ENCODE results near the gene KLF1.
"Not testable (repeated sequence)": the region's sequence is repeated elsewhere in the genome, so short reads cannot be mapped to it uniquely, and the experiment has no call there.

The KLF1 gene

GRCh38 chr19:12890787-12891552, 4.0 kb upstream of the KLF1 start, which contains the start of gene GCDH:
GCDH (plus strand) TSS chr19:12891160; CDS start chr19:12891305, 145 bp downstream.
- peak; percentile 89 to 90 for DNase-seq (ENCODE audit: low read depth in 2 of 2)

DNA sequence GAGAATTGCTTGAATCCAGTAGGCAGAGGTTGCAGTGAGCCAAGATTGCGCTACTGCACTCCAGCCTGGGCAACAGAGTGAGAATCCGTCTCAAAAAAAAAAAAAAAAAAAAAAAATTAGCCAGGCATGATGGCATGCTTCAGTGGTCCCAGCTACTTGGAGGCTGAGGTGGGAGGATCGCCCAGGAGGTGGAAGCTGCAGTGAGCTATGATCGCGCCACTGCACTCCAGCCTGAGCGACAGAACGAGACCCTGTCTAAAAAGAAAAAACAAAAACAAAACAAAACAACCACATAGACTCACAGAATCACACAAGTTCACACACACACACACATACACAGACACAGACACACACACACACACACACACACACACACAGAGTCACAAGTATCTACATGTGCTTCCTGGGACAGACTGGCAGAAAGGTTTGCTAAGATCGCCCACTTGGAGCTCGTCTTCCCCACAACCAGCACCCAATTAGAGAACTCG, 3.3 kb upstream of the KLF1 start:
- not testable (repeated sequence) for DNase-seq (ENCODE audit: low read depth in 2 of 2)

GRCh38 chr19:12888006-12888603, 1.1 kb upstream of the KLF1 start:
- DNase-seq (ENCODE audit: low read depth in 2 of 2) = no peak

- no peak for DNase-seq (ENCODE audit: low read depth in 2 of 2)
Measured at GRCh38 chr19:12886651-12886968, 391 bp downstream of the KLF1 start.

DNA sequence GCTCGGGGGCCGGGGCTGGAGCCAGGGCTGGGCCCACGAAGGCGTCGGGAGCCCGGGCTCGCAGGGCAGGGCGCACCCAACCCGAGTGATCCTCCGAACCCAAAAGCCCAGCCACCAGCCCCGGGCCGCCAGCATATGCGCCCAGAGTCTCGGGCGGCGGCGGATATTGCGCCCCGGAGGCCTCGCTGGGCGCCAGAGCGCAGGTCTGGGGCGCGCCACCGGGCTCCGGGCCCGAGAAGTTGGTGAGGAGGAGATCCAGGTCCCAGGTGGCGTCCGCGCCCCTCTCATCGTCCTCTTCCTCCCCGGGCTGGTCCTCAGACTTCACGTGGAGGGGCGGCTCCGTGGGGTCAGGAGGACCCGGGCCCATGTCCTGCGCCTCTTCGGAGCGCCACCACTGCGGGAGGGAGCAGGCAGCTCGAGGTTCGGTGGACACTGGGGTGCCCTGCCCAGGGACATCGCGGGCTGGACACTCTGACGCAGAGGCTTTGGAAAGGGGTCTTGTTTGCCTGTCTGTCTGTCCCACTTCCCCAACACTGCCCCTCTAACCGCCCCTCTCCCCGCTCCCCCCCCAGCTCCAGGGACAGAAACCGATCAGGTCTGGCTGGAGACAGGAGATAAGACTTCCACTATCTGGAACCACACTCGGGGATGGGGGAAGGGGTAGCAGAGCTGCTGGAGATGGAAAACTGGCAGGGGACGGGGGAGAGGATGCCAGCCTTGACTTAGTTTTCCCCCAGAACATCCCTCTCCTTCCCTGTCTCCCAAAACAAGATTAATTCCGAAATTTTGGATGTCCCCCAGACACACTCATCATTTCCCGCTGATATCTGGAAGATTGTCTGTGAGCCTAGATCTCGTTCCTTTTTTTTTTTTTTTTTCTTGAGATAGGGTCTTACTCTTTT, 1.0 kb downstream of the KLF1 start:
- no peak for DNase-seq (ENCODE audit: low read depth in 2 of 2)

DNA sequence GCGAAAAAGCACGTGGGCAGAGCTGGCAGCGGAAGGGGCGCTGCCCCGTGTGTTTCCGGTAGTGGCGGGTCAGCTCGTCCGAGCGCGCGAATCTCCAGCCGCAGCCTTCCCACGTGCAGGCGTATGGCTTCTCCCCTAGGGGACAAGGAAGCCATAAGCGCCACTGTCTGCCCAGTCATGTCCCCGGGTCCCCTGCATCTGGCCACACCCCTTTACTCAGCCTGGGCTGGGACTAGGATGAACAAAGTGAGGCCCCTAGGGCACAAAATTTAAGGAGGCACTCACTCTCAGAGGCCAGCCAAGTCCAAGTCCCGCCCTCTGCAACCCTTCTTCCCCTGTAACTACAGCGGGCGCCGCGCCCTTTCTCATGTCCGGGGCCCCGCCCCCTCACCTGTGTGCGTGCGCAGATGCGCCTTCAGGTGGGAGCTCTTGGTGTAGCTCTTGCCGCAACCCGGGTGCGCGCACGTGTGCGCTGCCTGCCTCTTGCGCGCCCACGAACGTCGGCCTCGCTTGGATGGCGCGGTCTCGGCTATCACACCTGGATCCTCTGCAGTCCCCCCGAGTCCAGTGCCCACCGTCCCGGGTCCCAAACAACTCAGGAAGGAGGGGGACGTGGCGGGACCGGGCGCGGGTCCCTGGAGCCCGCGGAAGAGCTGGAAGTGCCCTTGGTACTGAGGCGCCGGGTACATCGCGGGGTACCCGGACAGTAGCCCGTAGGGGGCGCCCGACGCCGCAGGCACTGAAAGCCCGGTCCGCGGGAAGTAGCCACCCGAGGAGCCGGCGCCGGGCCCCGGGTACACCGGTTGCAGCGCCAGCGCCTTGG, 1.9 kb downstream of the KLF1 start:
- peak; percentile 45 to 70 for DNase-seq (ENCODE audit: low read depth in 2 of 2)

DNA sequence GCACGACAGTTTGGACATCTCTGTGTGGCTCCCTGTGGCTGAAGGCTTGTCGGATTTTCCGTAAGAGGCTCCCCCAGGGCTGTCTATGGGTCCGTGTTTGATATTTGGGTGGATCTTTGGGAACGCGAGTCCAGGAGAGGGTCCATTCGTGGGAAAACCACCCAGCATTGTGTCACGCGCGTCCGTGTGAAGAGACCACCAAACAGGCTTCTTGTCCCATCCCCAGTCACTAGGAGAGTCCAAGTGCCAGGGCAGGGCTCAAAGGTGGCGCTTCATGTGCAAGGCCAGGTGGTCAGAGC, 2.4 kb downstream of the KLF1 start:
- DNase-seq (ENCODE audit: low read depth in 2 of 2) = no peak

DNA sequence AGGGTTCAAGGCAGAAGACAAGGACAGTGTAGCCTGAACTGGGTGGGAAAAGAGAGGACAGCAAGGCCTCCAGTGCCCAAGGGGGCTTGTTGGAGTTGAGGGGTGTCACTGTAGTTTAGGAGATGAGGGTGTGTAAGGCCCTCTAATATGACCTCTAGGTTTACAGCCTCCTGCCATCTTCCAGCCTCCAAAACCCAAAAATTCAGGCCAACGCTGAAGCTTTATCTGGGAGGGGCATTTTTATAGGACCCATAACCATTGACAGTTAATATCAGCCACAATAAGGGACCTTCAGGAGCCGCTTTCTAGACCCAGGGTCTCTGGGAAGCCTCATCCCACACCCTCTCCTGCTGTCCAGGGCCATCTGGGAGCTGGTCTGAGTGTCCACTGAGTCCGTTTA, 2.8 kb downstream of the KLF1 start:
- DNase-seq (ENCODE audit: low read depth in 2 of 2) = no peak

GRCh38 chr19:12882589-12882988, 4.4 kb downstream of the KLF1 start:
- no peak for DNase-seq (ENCODE audit: low read depth in 2 of 2)

DNA sequence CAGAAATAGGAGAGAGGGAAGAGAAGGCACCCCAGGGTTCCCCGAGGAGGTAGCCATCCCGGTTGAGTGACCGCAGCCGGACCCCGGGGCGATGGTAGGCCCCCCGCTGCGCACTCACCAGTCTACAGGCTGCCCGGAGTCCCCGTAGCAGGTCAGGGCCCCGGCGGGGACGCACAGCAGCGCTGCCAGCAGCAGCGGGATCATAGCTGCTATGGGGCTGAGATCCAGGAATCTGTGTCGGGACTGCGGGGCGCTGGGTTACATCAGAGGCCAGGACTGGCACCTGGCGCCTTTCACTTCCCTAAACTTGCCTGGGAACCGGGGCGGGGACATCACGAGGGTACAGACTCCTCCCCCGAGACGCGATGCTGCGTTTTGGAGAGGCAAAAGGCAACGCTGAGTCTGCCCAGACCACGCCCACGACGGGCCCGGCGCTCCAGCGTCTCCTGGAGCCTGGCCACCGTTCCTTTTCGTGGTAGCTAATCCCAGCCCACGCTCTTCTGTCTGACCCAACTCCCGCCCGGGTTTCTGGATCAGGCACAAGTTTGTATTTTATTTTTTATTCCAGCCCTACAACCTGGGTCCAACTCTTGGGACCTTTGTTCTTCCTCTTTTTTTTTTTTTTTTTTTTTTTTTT, 5.7 kb downstream of the KLF1 start, which contains the start of gene DNASE2:
TSS of gene DNASE2 (minus strand) at position 278 of the 637 bp plus-strand sequence. CDS start at position 204, 74 bp downstream.
- DNase-seq (ENCODE audit: low read depth in 2 of 2) = peak; percentile 67 to 73

DNA sequence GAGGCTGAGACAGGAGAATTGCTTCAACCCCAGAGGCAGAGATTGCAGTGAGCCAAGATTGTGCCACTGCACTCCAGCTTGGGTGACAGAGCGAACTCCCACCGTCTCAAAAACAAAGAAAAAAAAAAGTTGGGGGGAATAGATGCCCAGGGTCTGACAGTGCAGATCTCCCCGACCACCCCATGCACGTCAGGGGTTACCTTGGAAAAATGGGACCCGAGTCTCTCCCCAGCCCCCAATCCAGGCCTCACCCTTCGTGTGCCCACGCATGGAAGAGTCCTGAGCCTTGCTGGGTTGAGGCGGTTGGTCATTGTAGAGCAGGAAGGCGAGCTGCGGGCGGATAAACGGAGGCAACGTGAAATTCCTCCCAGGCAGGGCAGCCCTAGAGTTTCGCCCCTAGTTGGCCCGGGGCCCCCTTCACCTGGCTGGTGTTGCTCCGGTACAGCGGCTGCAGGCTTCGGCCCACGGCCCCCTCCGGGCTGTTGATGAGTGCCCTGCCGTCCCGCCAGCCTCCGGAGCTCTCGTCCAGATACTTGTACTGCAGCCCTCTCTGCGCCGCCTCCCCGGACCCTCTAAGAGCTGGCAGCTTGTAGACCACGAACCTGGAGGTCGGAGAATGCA, 6.3 kb downstream of the KLF1 start:
- no peak for DNase-seq (ENCODE audit: low read depth in 2 of 2)

DNA sequence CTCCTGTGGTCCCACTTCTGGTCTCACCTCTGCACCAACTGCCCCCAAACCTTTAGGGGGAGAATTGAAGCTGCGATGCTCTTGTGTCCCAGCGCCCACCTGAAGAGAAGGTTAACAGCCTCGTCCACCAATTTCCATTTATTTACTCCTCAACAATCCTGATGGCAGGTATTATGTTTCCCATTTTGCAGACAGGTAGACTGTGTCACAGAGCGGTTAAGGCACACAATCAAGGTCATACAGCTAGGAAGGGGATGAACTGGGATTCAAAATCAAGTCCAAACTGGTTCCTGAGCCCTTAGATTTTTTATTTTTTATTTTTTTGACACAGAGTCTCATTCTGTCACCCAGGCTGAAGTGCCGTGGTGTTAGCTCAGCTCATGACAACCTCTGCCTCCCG, 11.9 kb downstream of the KLF1 start:
- no peak for DNase-seq (ENCODE audit: low read depth in 2 of 2)

GRCh38 chr19:12873891-12874745, 12.9 kb downstream of the KLF1 start:
- DNase-seq (ENCODE audit: low read depth in 2 of 2) = no peak

DNA sequence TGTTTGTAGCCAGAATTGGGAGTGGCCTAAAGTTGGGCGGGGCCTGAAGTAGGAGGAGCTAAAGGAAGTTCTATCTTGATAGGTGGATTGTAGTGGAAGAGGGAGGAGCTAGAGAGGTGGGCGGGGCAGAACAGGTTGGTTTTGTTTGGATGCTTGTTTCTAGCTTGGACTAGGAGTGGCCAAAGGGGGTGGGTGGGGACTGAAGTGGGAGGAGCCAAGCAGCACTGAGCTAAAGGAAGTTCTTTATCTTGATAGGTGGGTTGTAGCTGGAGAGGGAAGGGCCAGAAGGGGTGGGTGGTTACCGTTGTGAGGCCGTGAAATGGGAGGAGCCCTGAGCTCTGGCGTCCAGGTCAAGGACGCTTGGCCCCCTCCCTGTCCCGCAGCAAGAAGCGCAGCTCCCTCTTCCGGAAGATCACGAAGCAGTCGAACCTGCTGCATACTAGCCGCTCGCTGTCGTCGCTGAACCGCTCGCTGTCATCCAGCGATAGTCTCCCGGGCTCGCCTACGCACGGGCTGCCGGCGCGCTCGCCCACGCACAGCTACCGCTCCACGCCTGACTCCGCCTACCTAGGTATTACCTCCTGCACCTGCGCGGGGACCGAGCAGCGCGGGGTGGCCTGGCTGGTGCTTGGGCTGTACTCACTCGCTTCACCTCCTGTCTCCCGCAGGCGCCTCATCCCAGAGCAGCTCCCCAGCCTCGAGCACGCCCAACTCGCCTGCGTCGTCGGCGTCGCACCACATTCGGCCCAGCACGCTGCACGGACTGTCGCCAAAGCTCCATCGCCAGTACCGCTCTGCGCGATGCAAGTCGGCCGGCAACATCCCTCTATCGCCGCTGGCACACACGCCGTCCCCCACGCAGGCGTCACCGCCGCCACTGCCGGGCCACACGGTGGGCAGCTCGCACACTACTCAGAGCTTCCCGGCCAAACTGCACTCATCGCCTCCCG, 13.8 kb downstream of the KLF1 start:
- DNase-seq (ENCODE audit: low read depth in 2 of 2) = no peak

GRCh38 chr19:12872255-12872654, 14.7 kb downstream of the KLF1 start:
- no peak for DNase-seq (ENCODE audit: low read depth in 2 of 2)

GRCh38 chr19:12871681-12872080, 15.3 kb downstream of the KLF1 start:
- no peak for DNase-seq (ENCODE audit: low read depth in 2 of 2)

- DNase-seq (ENCODE audit: low read depth in 2 of 2) = no peak
Measured at GRCh38 chr19:12868540-12869112, 18.4 kb downstream of the KLF1 start.
